Kidney (tissue), 14 donors: ENCODE measurements around the gene SPTBN1. TPM values are rescaled to one million over a fixed set of nuclear protein-coding genes. Genes with fewer than 3 reads are reported as not detected.

Experiments used
- DNase-seq, 5 donors: peaks; one replicate each; pipeline ENCODE4 v3.0.0-alpha.2; 2013 to 2020
- FAIRE-seq: peaks from 2 replicates; lab custom pipeline; 2012; peaks lifted over from hg19 to GRCh38; lab: Jason Lieb, UNC
- H3K27ac ChIP-seq, 2 donors: one replicate each; pipeline ENCODE4 v1.7.0; 2013; ENCODE audit warnings: low read depth in 2 of 2, low read length in 2 of 2, inconsistent platforms in 1 of 2
- H3K27me3 ChIP-seq: one replicate; pipeline ENCODE4 v1.7.1; 2013; ENCODE audit warnings: low read length, inconsistent platforms; ENCODE audit not compliant: control insufficient read depth, insufficient read depth
- H3K36me3 ChIP-seq, 3 donors: one replicate each; pipeline versions ENCODE4 v1.7.0 to v1.7.1; 2013; ENCODE audit warnings: low read length in 3 of 3, control low read depth in 1 of 3, inconsistent platforms in 1 of 3; ENCODE audit not compliant: insufficient read depth in 3 of 3, control insufficient read depth in 2 of 3
- H3K4me1 ChIP-seq, 3 donors: one replicate each; pipeline versions ENCODE4 v1.7.0 to v1.7.1; 2013; ENCODE audit warnings: low read length in 3 of 3, inconsistent platforms in 1 of 3, low read depth in 1 of 3; ENCODE audit not compliant: control insufficient read depth in 2 of 3, insufficient read depth in 2 of 3
- H3K4me3 ChIP-seq, 3 donors: one replicate each; pipeline versions ENCODE4 v1.7.0 to v1.8.1; 2013; ENCODE audit warnings: low read length in 3 of 3, control low read depth in 1 of 3, inconsistent platforms in 1 of 3
- H3K9ac ChIP-seq, 3 donors: one replicate each; pipeline versions ENCODE4 v1.7.0 to v1.7.1; 2013; ENCODE audit warnings: low read length in 3 of 3, control low read depth in 1 of 3, inconsistent platforms in 1 of 3
- H3K9me3 ChIP-seq, 3 donors: one replicate each; pipeline versions ENCODE4 v1.7.0 to v1.7.1; 2013; ENCODE audit warnings: low read length in 3 of 3, control low read depth in 1 of 3, inconsistent platforms in 1 of 3; ENCODE audit not compliant: control insufficient read depth in 2 of 3, insufficient read depth in 1 of 3
- CTCF ChIP-seq: IDR thresholded peaks from 3 replicates; pipeline ENCODE4 v1.5.1; 2012; ENCODE audit warnings: mild to moderate bottlenecking, moderate library complexity, borderline replicate concordance; ENCODE audit not compliant: insufficient read depth; ENCODE audit errors: extremely low read depth
- intact Hi-C: fragments of 100-400 bp; cut with DNase I; formaldehyde crosslinking; loops from one replicate; pipeline ENCODE4 v1.11.1; 2022
- polyA plus RNA-seq: library from polyadenylated mRNA; stranded (reverse); fragments of 350-450 nt; fragmentation: Illumina TruSeq; extraction: RNeasy Lipid Tissue Mini Kit (QIAGEN cat#74804); gene quantifications from one replicate; pipeline ENCODE4 v1.2.3, GENCODE V29; 2014; ENCODE audit warnings: low read depth, low replicate concordance; ENCODE audit not compliant: insufficient read depth
- total RNA-seq: library from RNA; stranded (reverse); fragmentation: NEBNext Ultra II Directional; extraction: Animal tissue kit (Norgen Biotek cat#: 25700); gene quantifications from one replicate; pipeline ENCODE4 v1.2.1, GENCODE V29; 2021
- donor health status: control.
- donor health status: control.
- donor health status: control.
- donor health status: control.
- donor health status: control.
- donor health status: DM: yes; HTN: yes; CAD: no.
- donor health status: Normal renal cell carcinoma (clear cell type).

The SPTBN1 gene
- total and polyA plus RNA-seq, 2 donors from 2014 or later = 93.2 to 313 TPM

GRCh38 chr2:54557601-54558187, 101.6 kb downstream of the SPTBN1 start:
- H3K9ac ChIP-seq = peak overlapping the region; percentile 49 to 92 (median 66)
- H3K4me1 ChIP-seq = peaks cover 5 to 35% (median 34%) of the 10 kb centered on the region in 3 donors
- intact Hi-C loops = no loop called here
- H3K27ac ChIP-seq = peak overlapping the region; percentile 96 to 98
- peak overlapping the region; percentile 91 to 92 (median 92) for H3K4me3 ChIP-seq
- no peaks in the 10 kb centered on the region for H3K36me3 ChIP-seq
- FAIRE-seq (no peak), DNase-seq (peak; percentile 69 to 86 (median 83))
- TF ChIP-seq CTCF = peak; percentile 7
- H3K9me3 ChIP-seq = no peaks in the 10 kb centered on the region
- H3K27me3 ChIP-seq = no peaks in the 10 kb centered on the region

- FAIRE-seq (no peak), DNase-seq (peak; percentile 85 to 92 (median 88))
- intact Hi-C loops = no loop called here
- H3K36me3 ChIP-seq = no peaks in the 10 kb centered on the region
- peak overlapping the region; percentile 84 to 97 (median 92) for H3K9ac ChIP-seq
- H3K4me3 ChIP-seq = peak overlapping the region; percentile 91 to 92 (median 92)
- H3K4me1 ChIP-seq = peaks cover 5 to 35% (median 33%) of the 10 kb centered on the region in 3 donors
- peak overlapping the region; percentile 96 to 98 for H3K27ac ChIP-seq
- TF ChIP-seq CTCF = no peak
- H3K9me3 ChIP-seq = no peaks in the 10 kb centered on the region
- no peaks in the 10 kb centered on the region for H3K27me3 ChIP-seq
Measured at GRCh38 chr2:54558188-54559005, 102.3 kb downstream of the SPTBN1 start.

GRCh38 chr2:54559006-54559445, 102.9 kb downstream of the SPTBN1 start:
- Histone ChIP-seq H3K27ac (peak overlapping the region; percentile 96 to 98), H3K4me1 (peaks cover 5 to 35% (median 28%) of the 10 kb centered on the region in 3 donors), H3K27me3 (no peaks in the 10 kb centered on the region), H3K36me3 (no peaks in the 10 kb centered on the region), H3K4me3 (peak overlapping the region; percentile 91 to 92 (median 92)), H3K9ac (peak overlapping the region; percentile 84 to 97 (median 92)), H3K9me3 (no peaks in the 10 kb centered on the region)
- intact Hi-C loops = no loop called here
- FAIRE-seq (no peak), DNase-seq (peak in 1 of 5 donors; percentile 69)
- no peak for TF ChIP-seq CTCF
